ENCODE measurements around the gene SFTA2.
"Not testable (repeated sequence)": the region's sequence is repeated elsewhere in the genome, so short reads cannot be mapped to it uniquely, and the experiment has no call there.

Gene SFTA2

GRCh38 chr6:30912746-30913520 is 19.0 kb downstream of the SFTA2 start:
- POLR2A ChIA-PET: interaction anchor here (0.8 to 1.5 kb wide), 9 partner anchors 11 to 196 kb away, joined by 3 to 7 read pairs (median 3); partner anchors contain the start of genes DDR1, FLOT1 and MDC1
- H3K4me1 ChIP-seq (ENCODE audit: control insufficient read depth, insufficient read depth, low read length): peaks cover 6% of the 10 kb centered on the region
- peaks cover 21 to 71% of the 10 kb centered on the region in 2 experiments for H3K36me3 ChIP-seq (ENCODE audit: control insufficient read depth in 2 of 2, insufficient read depth in 1 of 2, low read length in 2 of 2)
- H3K27ac ChIP-seq (ENCODE audit: extremely low read depth, low read depth, low read length): no peak overlapping the region
- CTCF ChIA-PET: interaction anchor here (0.8 to 9.9 kb wide), 17 partner anchors 14 to 234 kb away, joined by 3 to 206 read pairs (median 5); no protein-coding TSS in a partner anchor
- no peaks in the 10 kb centered on the region for H3K9me3 ChIP-seq (ENCODE audit: control insufficient read depth, insufficient read depth, low read depth, low read length)
- no peak overlapping the region for H3K4me3 ChIP-seq (ENCODE audit: low read depth, low read length)
- TF ChIP-seq ZFP41 (tag by site-specific recombination; IDR thresholded peaks at IDR 0.05; ENCODE audit: borderline replicate concordance) (no peak), ZNF311 (tag by site-specific recombination; IDR thresholded peaks at IDR 0.05; ENCODE audit: borderline replicate concordance) (no peak), ZNF830 (tag by site-specific recombination; IDR thresholded peaks at IDR 0.05; ENCODE audit: low read depth) (no peak), ZIC2 (tag by site-specific recombination; IDR thresholded peaks at IDR 0.05) (no peak), ZNF518A (tag by site-specific recombination; conservative IDR thresholded peaks at IDR 0.05; ENCODE audit: low read depth) (no peak), ZNF423 (tag by site-specific recombination; IDR thresholded peaks at IDR 0.05) (no peak), ZNF169 (tag by site-specific recombination; IDR thresholded peaks at IDR 0.05) (no peak)

- ChIA-PET POLR2A (interaction anchor here (0.6 kb wide), 2 partner anchors 21 to 694 kb away, joined by 3 read pairs; no protein-coding TSS in a partner anchor), CTCF (interaction anchor here (1.3 to 3.1 kb wide), 3 partner anchors 82 to 180 kb away, joined by 4 to 13 read pairs (median 4); no protein-coding TSS in a partner anchor)
- peaks cover 6 to 49% of the 10 kb centered on the region in 2 experiments for H3K36me3 ChIP-seq (ENCODE audit: control insufficient read depth in 2 of 2, insufficient read depth in 1 of 2, low read length in 2 of 2)
- not testable (repeated sequence) for H3K4me1 ChIP-seq (ENCODE audit: control insufficient read depth, insufficient read depth, low read length); H3K27ac ChIP-seq (ENCODE audit: extremely low read depth, low read depth, low read length); H3K9me3 ChIP-seq (ENCODE audit: control insufficient read depth, insufficient read depth, low read depth, low read length); H3K4me3 ChIP-seq (ENCODE audit: low read depth, low read length)
Observed at GRCh38 chr6:30910473-30910872, 21.5 kb downstream of the SFTA2 start.

- H3K4me1 ChIP-seq (ENCODE audit: control insufficient read depth, insufficient read depth, low read length): no peaks in the 10 kb centered on the region; the same call in 1 of the 2 replicates
- H3K4me3 ChIP-seq (ENCODE audit: low read depth, low read length): peak overlapping the region; percentile 91
- ChIA-PET CTCF (interaction anchor here (0.6 to 3.1 kb wide), 6 partner anchors 32 to 389 kb away, joined by 3 to 13 read pairs (median 6); no protein-coding TSS in a partner anchor), POLR2A (interaction anchor here (1.3 to 1.4 kb wide), 3 partner anchors 24 to 192 kb away, joined by 4 to 6 read pairs (median 6); partner anchors contain the start of gene MDC1)
- H3K27ac ChIP-seq (ENCODE audit: extremely low read depth, low read depth, low read length): no peak overlapping the region
- no peaks in the 10 kb centered on the region for H3K9me3 ChIP-seq (ENCODE audit: control insufficient read depth, insufficient read depth, low read depth, low read length)
- H3K36me3 ChIP-seq (ENCODE audit: control insufficient read depth in 2 of 2, insufficient read depth in 1 of 2, low read length in 2 of 2): peaks cover 6 to 44% of the 10 kb centered on the region in 2 experiments
- TF ChIP-seq ZNF501 (tag by site-specific recombination; IDR thresholded peaks at IDR 0.05) (no peak), ZNF157 (tag by site-specific recombination; IDR thresholded peaks at IDR 0.05) (0 out of 2 replicates have a peak, but pooled peaks have one; percentile 3)
Observed at GRCh38 chr6:30908700-30909099, 23.3 kb downstream of the SFTA2 start.

All from HEK293 (cell line).